ENCODE results near the gene GSK3B.

GSK3B gene

GRCh38 chr3:120093911-120094775, at the start of gene GSK3B:
TSS of gene GSK3B (minus strand) at chr3:120094447. CDS start at chr3:120093434, 1,013 bp downstream.
- DNase-seq (ENCODE audit: low read depth), result peak; percentile 98

GRCh38 chr3:120143676-120144075, 49.4 kb upstream of the GSK3B start:
- no peak for DNase-seq (ENCODE audit: low read depth)

- no peak for DNase-seq (ENCODE audit: low read depth)
Observed at GRCh38 chr3:120142236-120142635, 48.0 kb upstream of the GSK3B start.

- DNase-seq (ENCODE audit: low read depth), result no peak
Observed at GRCh38 chr3:120140098-120140742, 46.0 kb upstream of the GSK3B start.

GRCh38 chr3:120139140-120139539, 44.9 kb upstream of the GSK3B start:
- no peak for DNase-seq (ENCODE audit: low read depth)

- DNase-seq (ENCODE audit: low read depth), result no peak
Observed at GRCh38 chr3:120137548-120137947, 43.3 kb upstream of the GSK3B start.

- DNase-seq (ENCODE audit: low read depth), result no peak
Observed at GRCh38 chr3:120130656-120131055, 36.4 kb upstream of the GSK3B start.

- DNase-seq (ENCODE audit: low read depth), result no peak
Observed at GRCh38 chr3:120129718-120130513, 35.7 kb upstream of the GSK3B start.

GRCh38 chr3:120129051-120129450, 34.8 kb upstream of the GSK3B start:
- DNase-seq (ENCODE audit: low read depth), result no peak

GRCh38 chr3:120125992-120126391, 31.7 kb upstream of the GSK3B start:
- no peak for DNase-seq (ENCODE audit: low read depth)

GRCh38 chr3:120119846-120120510, 25.7 kb upstream of the GSK3B start:
- DNase-seq (ENCODE audit: low read depth), result no peak

GRCh38 chr3:120114981-120115380, 20.7 kb upstream of the GSK3B start:
- no peak for DNase-seq (ENCODE audit: low read depth)

- DNase-seq (ENCODE audit: low read depth), result no peak
Observed at GRCh38 chr3:120114376-120114775, 20.1 kb upstream of the GSK3B start.

- no peak for DNase-seq (ENCODE audit: low read depth)
Observed at GRCh38 chr3:120113128-120114116, 19.2 kb upstream of the GSK3B start.

- DNase-seq (ENCODE audit: low read depth), result no peak
Observed at GRCh38 chr3:120111898-120112297, 17.7 kb upstream of the GSK3B start.

GRCh38 chr3:120103276-120103675, 9.0 kb upstream of the GSK3B start:
- DNase-seq (ENCODE audit: low read depth), result no peak

GRCh38 chr3:120102674-120103073, 8.4 kb upstream of the GSK3B start:
- DNase-seq (ENCODE audit: low read depth), result no peak

- DNase-seq (ENCODE audit: low read depth), result no peak
Observed at GRCh38 chr3:120102232-120102631, 8.0 kb upstream of the GSK3B start.

GRCh38 chr3:120101624-120102023, 7.4 kb upstream of the GSK3B start:
- DNase-seq (ENCODE audit: low read depth), result no peak

GRCh38 chr3:120100711-120101110, 6.5 kb upstream of the GSK3B start:
- DNase-seq (ENCODE audit: low read depth), result no peak

- DNase-seq (ENCODE audit: low read depth), result no peak
Observed at GRCh38 chr3:120098710-120099109, 4.5 kb upstream of the GSK3B start.
